Breast epithelium (tissue), 4 donors: Measurements from ENCODE around the gene TAF11L9. TPM values are rescaled to one million over a fixed set of nuclear protein-coding genes. Genes with fewer than 3 reads are reported as not detected.
A peak's percentile ranks its signal among the peaks of the same experiment; 100 is the strongest.
"Not testable (repeated sequence)": the region's sequence is repeated elsewhere in the genome, so short reads cannot be mapped to it uniquely, and the experiment has no call there.

Experiments
- DNase-seq, 2 donors: peaks; one replicate each; pipeline ENCODE4 v3.0.0-alpha.2; 2019; ENCODE audit warnings: low spot score in 2 of 2
- H3K27ac ChIP-seq, 2 donors: fragments of 200-600 bp; sonication (generic) in 1 of 2; one replicate each; pipeline ENCODE4 v1.5.1; 2016 to 2019; ENCODE audit warnings: mild to moderate bottlenecking in 1 of 2
- H3K27me3 ChIP-seq, 2 donors: fragments of 200-600 bp; sonication (generic) in 1 of 2; one replicate each; pipeline versions ENCODE4 v1.5.1 to v1.6.0; 2017 to 2019; ENCODE audit warnings: control low read depth in 1 of 2, mild to moderate bottlenecking in 1 of 2
- H3K36me3 ChIP-seq: fragments of 200-600 bp; one replicate; pipeline ENCODE4 v1.5.1; 2019
- H3K4me1 ChIP-seq, 2 donors: fragments of 200-600 bp; sonication (generic); one replicate each; pipeline ENCODE4 v1.5.1; 2016 to 2019; ENCODE audit warnings: control low read depth in 1 of 2
- H3K4me3 ChIP-seq, 3 donors: fragments of 200-600 bp; sonication (generic); 1 replicate in 2 of 3; 2 replicates in 1 of 3; pipeline ENCODE4 v1.5.1; 2016 to 2019; ENCODE audit warnings: mild to moderate bottlenecking in 3 of 3, moderate library complexity in 2 of 3
- H3K9me3 ChIP-seq, 2 donors: fragments of 200-600 bp; sonication (generic) in 1 of 2; one replicate each; pipeline ENCODE4 v1.5.1; 2016 to 2019; ENCODE audit warnings: control low read depth in 1 of 2
- CTCF ChIP-seq, 3 donors: fragments of 450-650 bp; IDR thresholded peaks; one replicate each; pipeline ENCODE4 v1.5.1; 2016 to 2017; ENCODE audit warnings: antibody characterized with exemption in 3 of 3, mild to moderate bottlenecking in 3 of 3, moderate library complexity in 3 of 3
- POLR2A ChIP-seq: fragments of 450-650 bp; IDR thresholded peaks from one replicate; pipeline ENCODE4 v1.6.1; 2016; ENCODE audit warnings: antibody characterized with exemption, mild to moderate bottlenecking, moderate library complexity
- POLR2AphosphoS5 ChIP-seq, 3 donors: sonication (generic); formaldehyde crosslinking; IDR thresholded peaks; one replicate each; pipeline ENCODE4 v1.6.1; 2017; ENCODE audit warnings: antibody characterized with exemption in 3 of 3
- intact Hi-C: fragments of 100-400 bp; cut with DNase I; formaldehyde crosslinking; loops from one replicate; pipeline ENCODE4 v1.15.1; 2023; ENCODE audit warnings: low total_unique reads
- total RNA-seq, 3 donors: library from RNA; depleted of rRNA; stranded (reverse); fragments of >200 nt; gene quantifications; one replicate each; pipeline ENCODE4 v1.1.0, GENCODE V29; 2016

TAF11L9 gene
- total RNA-seq = not detected

- intact Hi-C loops, H3K9me3 ChIP-seq, H3K36me3 ChIP-seq, H3K27me3 ChIP-seq, H3K4me3 ChIP-seq, H3K4me1 ChIP-seq, H3K27ac ChIP-seq: not testable (repeated sequence)
- peak in 1 of 2 donors; percentile 63 for DNase-seq
Measured at GRCh38 chr5:17594255-17594654, at the start of gene TAF11L9. Gene TAF11L9, minus strand, starts transcription at chr5:17594394.

- intact Hi-C loops = no loop called here
- no peaks in the 10 kb centered on the region for H3K27me3 ChIP-seq
- no peaks in the 10 kb centered on the region for H3K4me1 ChIP-seq
- no peak within 1 kb of the TSS for H3K4me3 ChIP-seq
- TF ChIP-seq POLR2A = no peak
- no peak for TF ChIP-seq CTCF (IDR thresholded peaks at IDR 0.05)
- no peak for TF ChIP-seq POLR2AphosphoS5 (IDR thresholded peaks at IDR 0.05)
- no peak for DNase-seq
- no peaks in the 10 kb centered on the region for H3K36me3 ChIP-seq
- no peak within 1 kb of the TSS for H3K27ac ChIP-seq
- no peaks in the 10 kb centered on the region for H3K9me3 ChIP-seq
Measured at GRCh38 chr5:17634160-17634559, 40.0 kb upstream of the TAF11L9 start, which contains the start of gene TAF11L14. Gene TAF11L14, plus strand, starts transcription at chr5:17634460.

- intact Hi-C loops, H3K4me3 ChIP-seq: not testable (repeated sequence)
Measured at GRCh38 chr5:17631788-17632187, 37.6 kb upstream of the TAF11L9 start, which contains the start of gene TAF11L13. Gene TAF11L13, plus strand, starts transcription at chr5:17632088.

GRCh38 chr5:17625686-17626085, 31.5 kb upstream of the TAF11L9 start:
- Histone ChIP-seq H3K27me3 (no peaks in the 10 kb centered on the region), H3K36me3 (no peaks in the 10 kb centered on the region), H3K27ac (no peak overlapping the region), H3K4me1 (no peaks in the 10 kb centered on the region), H3K4me3 (no peak overlapping the region), H3K9me3 (no peaks in the 10 kb centered on the region)
- TF ChIP-seq CTCF (IDR thresholded peaks at IDR 0.05) (no peak), POLR2A (no peak), POLR2AphosphoS5 (IDR thresholded peaks at IDR 0.05) (no peak)
- intact Hi-C loops = no loop called here
- no peak for DNase-seq

More at GRCh38 chr5:17631788-17632187, 37.6 kb upstream of the TAF11L9 start, which contains the start of gene TAF11L13:
- not testable (repeated sequence) for H3K36me3 ChIP-seq, H3K9me3 ChIP-seq, H3K27ac ChIP-seq, H3K27me3 ChIP-seq, H3K4me1 ChIP-seq, DNase-seq

GRCh38 chr5:17620627-17621026, 26.4 kb upstream of the TAF11L9 start:
- TF ChIP-seq POLR2A = no peak
- no peak for TF ChIP-seq CTCF (IDR thresholded peaks at IDR 0.05)
- TF ChIP-seq POLR2AphosphoS5 (IDR thresholded peaks at IDR 0.05) = no peak
- intact Hi-C loops = no loop called here
- Histone ChIP-seq H3K4me1 (no peaks in the 10 kb centered on the region), H3K27me3 (no peaks in the 10 kb centered on the region), H3K36me3 (no peaks in the 10 kb centered on the region), H3K27ac (no peak overlapping the region), H3K9me3 (no peaks in the 10 kb centered on the region), H3K4me3 (no peak overlapping the region)
- no peak for DNase-seq

GRCh38 chr5:17619354-17619753, 25.2 kb upstream of the TAF11L9 start:
- Histone ChIP-seq H3K4me3 (no peak overlapping the region), H3K9me3 (no peaks in the 10 kb centered on the region), H3K27me3 (no peaks in the 10 kb centered on the region), H3K4me1 (no peaks in the 10 kb centered on the region), H3K36me3 (no peaks in the 10 kb centered on the region), H3K27ac (no peak overlapping the region)
- TF ChIP-seq CTCF (IDR thresholded peaks at IDR 0.05) (no peak), POLR2AphosphoS5 (IDR thresholded peaks at IDR 0.05) (no peak), POLR2A (no peak)
- DNase-seq = no peak
- intact Hi-C loops = no loop called here
